Neural progenitor cell (in vitro differentiated cells): Measurements from ENCODE around the gene AHI1. TPM values are rescaled to one million over a fixed set of nuclear protein-coding genes. Genes with fewer than 3 reads are reported as not detected.

Experiments
- DNase-seq: peaks from one replicate; pipeline ENCODE4 v3.0.0-alpha.2; 2016; ENCODE audit warnings: low spot score
- H2AFZ ChIP-seq: fragments of 200-600 bp; sonication (generic); replicated peaks from 2 replicates; pipeline ENCODE4 v1.6.1; 2016; ENCODE audit warnings: antibody characterized with exemption
- H3F3A ChIP-seq: fragments of 200-600 bp; sonication (generic); 2 replicates; pipeline ENCODE4 v1.6.1; 2016; ENCODE audit warnings: antibody characterized with exemption, low read depth
- H3K27ac ChIP-seq: fragments of 200-600 bp; sonication (generic); 2 replicates; pipeline ENCODE4 v1.5.1; 2016; ENCODE audit warnings: mild to moderate bottlenecking
- H3K27me3 ChIP-seq: fragments of 200-600 bp; sonication (generic); 2 replicates; pipeline ENCODE4 v1.6.1; 2016; ENCODE audit warnings: mild to moderate bottlenecking, moderate library complexity
- H3K36me3 ChIP-seq: fragments of 200-600 bp; sonication (generic); 2 replicates; pipeline ENCODE4 v1.5.1; 2016
- H3K4me1 ChIP-seq: fragments of 200-600 bp; sonication (generic); 2 replicates; pipeline ENCODE4 v1.6.1; 2016; ENCODE audit warnings: mixed run types
- H3K4me2 ChIP-seq: fragments of 200-600 bp; sonication (generic); 2 replicates; pipeline ENCODE4 v1.6.1; 2016
- H3K4me3 ChIP-seq: fragments of 200-600 bp; sonication (generic); 2 replicates; pipeline ENCODE4 v1.5.1; 2016
- H3K79me2 ChIP-seq: fragments of 200-600 bp; sonication (generic); 2 replicates; pipeline ENCODE4 v1.6.1; 2016; ENCODE audit warnings: low read depth
- H3K9ac ChIP-seq: fragments of 200-600 bp; sonication (generic); 2 replicates; pipeline ENCODE4 v1.6.1; 2016
- H3K9me3 ChIP-seq: fragments of 200-600 bp; sonication (generic); 2 replicates; pipeline ENCODE4 v1.5.1; 2016; ENCODE audit warnings: low read depth
- H4K20me1 ChIP-seq: fragments of 200-600 bp; sonication (generic); 2 replicates; pipeline ENCODE4 v1.6.1; 2016; ENCODE audit warnings: low read depth
- H3K27ac Mint-ChIP-seq: 3 replicates; pipeline ENCODE4 v1.8.0; 2021; ENCODE audit warnings: mixed read lengths
- H3K27me3 Mint-ChIP-seq: 2 replicates; pipeline ENCODE4 v1.8.0; 2022; ENCODE audit warnings: low read depth, mild to moderate bottlenecking, inconsistent platforms, moderate library complexity, mixed read lengths; ENCODE audit not compliant: insufficient read depth
- H3K36me3 Mint-ChIP-seq: 3 replicates; pipeline ENCODE4 v1.8.0; 2021; ENCODE audit warnings: mixed read lengths
- H3K4me1 Mint-ChIP-seq: 3 replicates; pipeline ENCODE4 v1.8.0; 2021; ENCODE audit warnings: mixed read lengths
- H3K4me3 Mint-ChIP-seq: 3 replicates; pipeline ENCODE4 v1.8.0; 2021; ENCODE audit warnings: mild to moderate bottlenecking, moderate library complexity, mixed read lengths
- H3K9me3 Mint-ChIP-seq: 3 replicates; pipeline ENCODE4 v1.8.0; 2020; ENCODE audit warnings: mixed read lengths
- CTCF ChIP-seq: fragments of 200-600 bp; sonication (generic); IDR thresholded peaks from 2 replicates; pipeline ENCODE4 v1.5.1; 2017; ENCODE audit warnings: antibody characterized with exemption, mild to moderate bottlenecking
- EZH2 ChIP-seq: fragments of 200-600 bp; sonication (generic); IDR thresholded peaks from 2 replicates; pipeline ENCODE4 v1.6.1; 2017; ENCODE audit warnings: antibody characterized with exemption, mild to moderate bottlenecking, moderate library complexity
- EZH2phosphoT487 ChIP-seq: fragments of 200-600 bp; sonication (generic); IDR thresholded peaks from 2 replicates; pipeline ENCODE4 v1.6.1; 2017; ENCODE audit warnings: antibody characterized with exemption
- total RNA-seq: library from RNA; depleted of rRNA; stranded (reverse); fragments of >200 nt; gene quantifications from 2 replicates; pipeline ENCODE4 v1.2.3, GENCODE V29; 2015; ENCODE audit warnings: low replicate concordance

AHI1 gene
- total RNA-seq, 1 donor from 2014 or later = 26.2 TPM

DNA sequence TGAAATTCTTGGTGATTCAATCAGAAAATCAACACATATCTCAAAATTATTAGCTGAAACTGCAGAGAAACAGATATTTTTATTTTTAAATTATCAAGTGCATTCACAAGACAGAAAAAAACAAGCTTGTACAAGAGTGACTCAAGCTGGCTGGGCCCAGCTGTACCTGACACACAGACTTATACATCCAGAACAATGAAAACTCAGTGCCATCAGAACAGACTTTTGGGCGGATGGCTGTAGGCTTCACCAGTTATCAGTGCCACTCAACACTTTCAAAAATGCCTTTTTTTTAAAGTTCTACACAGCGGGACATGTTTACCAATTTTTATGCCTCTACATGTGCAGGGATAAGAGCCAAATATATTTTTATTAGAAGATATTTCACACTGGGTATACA is 213.6 kb downstream of the AHI1 start:
- Histone ChIP-seq H3K9me3 (no peaks in the 10 kb centered on the region), H3K36me3 (no peaks in the 10 kb centered on the region), H3K4me1 (no peaks in the 10 kb centered on the region), H3K4me3 (no peak overlapping the region), H3K9ac (no peak overlapping the region), H3K79me2 (no peaks in the 10 kb centered on the region), H3K4me2 (no peak overlapping the region), H3K27ac (no peak overlapping the region), H3K27me3 (no peaks in the 10 kb centered on the region), H2AFZ (no peak overlapping the region), H3F3A (no peaks in the 10 kb centered on the region), H4K20me1 (no peaks in the 10 kb centered on the region)
- DNase-seq = no peak
- no peak overlapping the region for H3K4me3 Mint-ChIP-seq
- H3K27ac Mint-ChIP-seq = no peak overlapping the region
- peaks cover 4% of the 10 kb centered on the region for H3K27me3 Mint-ChIP-seq
- H3K9me3 Mint-ChIP-seq = no peaks in the 10 kb centered on the region
- H3K36me3 Mint-ChIP-seq = peaks cover 5% of the 10 kb centered on the region
- H3K4me1 Mint-ChIP-seq = no peaks in the 10 kb centered on the region
- TF ChIP-seq EZH2 (no peak), EZH2phosphoT487 (no peak), CTCF (no peak)

- H3K4me3 ChIP-seq = no peak overlapping the region
- no peak for DNase-seq
- H3K27ac Mint-ChIP-seq = no peak overlapping the region
- no peak overlapping the region for H2AFZ ChIP-seq
- H3K79me2 ChIP-seq = no peaks in the 10 kb centered on the region
- no peak overlapping the region for H3K4me2 ChIP-seq
- H3K4me3 Mint-ChIP-seq = no peak overlapping the region
- no peaks in the 10 kb centered on the region for H3K4me1 ChIP-seq
- no peaks in the 10 kb centered on the region for H3K9me3 ChIP-seq
- H3K36me3 ChIP-seq = no peaks in the 10 kb centered on the region
- H4K20me1 ChIP-seq = no peaks in the 10 kb centered on the region
- H3K27me3 Mint-ChIP-seq = peaks cover 4% of the 10 kb centered on the region
- H3K9me3 Mint-ChIP-seq = no peaks in the 10 kb centered on the region
- H3K36me3 Mint-ChIP-seq = peaks cover 3% of the 10 kb centered on the region
- no peaks in the 10 kb centered on the region for H3K4me1 Mint-ChIP-seq
- no peaks in the 10 kb centered on the region for H3K27me3 ChIP-seq
- no peak overlapping the region for H3K9ac ChIP-seq
- TF ChIP-seq CTCF = no peak
- TF ChIP-seq EZH2 = no peak
- TF ChIP-seq EZH2phosphoT487 = no peak
- no peaks in the 10 kb centered on the region for H3F3A ChIP-seq
- no peak overlapping the region for H3K27ac ChIP-seq
Observed at GRCh38 chr6:135282395-135282794, 215.1 kb downstream of the AHI1 start.

DNA sequence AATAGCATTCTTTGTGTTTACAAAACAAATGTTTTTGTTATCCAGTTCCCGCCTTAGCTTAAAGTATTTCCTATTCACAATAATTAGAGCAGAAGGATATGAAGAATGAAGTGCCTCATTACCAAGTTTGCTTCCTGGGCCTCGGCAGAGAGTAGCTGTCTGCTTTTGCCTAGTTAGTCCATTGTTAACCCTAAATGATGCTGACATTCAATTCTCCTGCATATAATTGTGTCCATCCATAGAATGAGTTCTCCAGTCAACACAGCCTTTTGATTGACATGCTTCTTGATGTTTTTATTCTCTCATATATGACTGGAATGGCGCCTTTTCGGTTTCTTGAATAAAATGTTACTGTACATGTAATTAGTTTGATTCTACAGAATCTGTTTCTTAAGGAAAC is 215.6 kb downstream of the AHI1 start:
- Histone ChIP-seq H3K4me2 (no peak overlapping the region), H3K4me1 (no peaks in the 10 kb centered on the region), H3K9ac (no peak overlapping the region)

More for the DNA sequence above, 215.6 kb downstream of the AHI1 start:
- H3K4me3 ChIP-seq = no peak overlapping the region
- no peaks in the 10 kb centered on the region for H4K20me1 ChIP-seq
- no peak overlapping the region for H3K27ac ChIP-seq
- Mint-ChIP-seq H3K27ac (no peak overlapping the region), H3K4me3 (no peak overlapping the region), H3K4me1 (no peaks in the 10 kb centered on the region), H3K36me3 (no peaks in the 10 kb centered on the region), H3K9me3 (no peaks in the 10 kb centered on the region), H3K27me3 (peaks cover 4% of the 10 kb centered on the region)
- no peaks in the 10 kb centered on the region for H3K27me3 ChIP-seq
- no peaks in the 10 kb centered on the region for H3K79me2 ChIP-seq
- H3K36me3 ChIP-seq = no peaks in the 10 kb centered on the region
- DNase-seq = no peak
- no peak for TF ChIP-seq EZH2
- no peak for TF ChIP-seq CTCF
- TF ChIP-seq EZH2phosphoT487 = no peak
- no peaks in the 10 kb centered on the region for H3F3A ChIP-seq
- no peak overlapping the region for H2AFZ ChIP-seq
- no peaks in the 10 kb centered on the region for H3K9me3 ChIP-seq
